PC-3 (cell line): Measurements from ENCODE around the gene WASHC2A.

ENCODE experiments used
- EZH2 ChIP-seq: fragments of 300-600 bp; sonication (generic); IDR thresholded peaks from one replicate; pipeline ENCODE4 v1.6.1; 2017; ENCODE audit warnings: antibody characterized with exemption, mild to moderate bottlenecking, low read length; ENCODE audit not compliant: unreplicated experiment
- TF ChIP-seq, protein P1 (sequence below): fragments of 300-600 bp; sonication (generic); conservative IDR thresholded peaks from 2 replicates; pipeline ENCODE4 v1.5.1; 2017; ENCODE audit warnings: antibody characterized with exemption, low read depth, mild to moderate bottlenecking, low read length

- TF ChIP-seq, protein P1, sequence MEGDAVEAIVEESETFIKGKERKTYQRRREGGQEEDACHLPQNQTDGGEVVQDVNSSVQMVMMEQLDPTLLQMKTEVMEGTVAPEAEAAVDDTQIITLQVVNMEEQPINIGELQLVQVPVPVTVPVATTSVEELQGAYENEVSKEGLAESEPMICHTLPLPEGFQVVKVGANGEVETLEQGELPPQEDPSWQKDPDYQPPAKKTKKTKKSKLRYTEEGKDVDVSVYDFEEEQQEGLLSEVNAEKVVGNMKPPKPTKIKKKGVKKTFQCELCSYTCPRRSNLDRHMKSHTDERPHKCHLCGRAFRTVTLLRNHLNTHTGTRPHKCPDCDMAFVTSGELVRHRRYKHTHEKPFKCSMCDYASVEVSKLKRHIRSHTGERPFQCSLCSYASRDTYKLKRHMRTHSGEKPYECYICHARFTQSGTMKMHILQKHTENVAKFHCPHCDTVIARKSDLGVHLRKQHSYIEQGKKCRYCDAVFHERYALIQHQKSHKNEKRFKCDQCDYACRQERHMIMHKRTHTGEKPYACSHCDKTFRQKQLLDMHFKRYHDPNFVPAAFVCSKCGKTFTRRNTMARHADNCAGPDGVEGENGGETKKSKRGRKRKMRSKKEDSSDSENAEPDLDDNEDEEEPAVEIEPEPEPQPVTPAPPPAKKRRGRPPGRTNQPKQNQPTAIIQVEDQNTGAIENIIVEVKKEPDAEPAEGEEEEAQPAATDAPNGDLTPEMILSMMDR = no peak
- TF ChIP-seq EZH2 = no peak
These were observed 85.1 kb downstream of the WASHC2A start for GRCh38 chr10:50152792-50153272.
